NCI-H748 treated with DMSO at 0.1 percent for 48 hours (cell line): ENCODE measurements around the gene CCDC14.
"Not testable (repeated sequence)": the region's sequence is repeated elsewhere in the genome, so short reads cannot be mapped to it uniquely, and the experiment has no call there.

Experiments used
- DNase-seq: peaks from one replicate; lab custom pipeline; 2025; lab: John Stamatoyannopoulos, UW

CCDC14 gene

GRCh38 chr3:123966799-123967198, 5.8 kb upstream of the CCDC14 start:
- DNase-seq = not testable (repeated sequence)

GRCh38 chr3:123964793-123965192, 3.8 kb upstream of the CCDC14 start:
- DNase-seq = not testable (repeated sequence)

GRCh38 chr3:123961508-123961856, 453 bp upstream of the CCDC14 start:
- DNase-seq = no peak

GRCh38 chr3:123953735-123954134, 7.3 kb downstream of the CCDC14 start:
- DNase-seq = no peak

- no peak for DNase-seq
Measured at GRCh38 chr3:123952844-123953520, 8.0 kb downstream of the CCDC14 start.

GRCh38 chr3:123951522-123952447, 9.2 kb downstream of the CCDC14 start:
- DNase-seq = peak; percentile 4

GRCh38 chr3:123949641-123950040, 11.4 kb downstream of the CCDC14 start:
- no peak for DNase-seq

- DNase-seq = no peak
Measured at GRCh38 chr3:123948449-123948848, 12.6 kb downstream of the CCDC14 start.

- no peak for DNase-seq
Measured at GRCh38 chr3:123947482-123947881, 13.5 kb downstream of the CCDC14 start.

- DNase-seq = no peak
Measured at GRCh38 chr3:123941542-123941941, 19.5 kb downstream of the CCDC14 start.

- no peak for DNase-seq
Measured at GRCh38 chr3:123941121-123941520, 19.9 kb downstream of the CCDC14 start.

- DNase-seq = no peak
Measured at GRCh38 chr3:123939706-123940105, 21.3 kb downstream of the CCDC14 start.

GRCh38 chr3:123936400-123936799, 24.6 kb downstream of the CCDC14 start:
- DNase-seq = no peak

- no peak for DNase-seq
Measured at GRCh38 chr3:123935830-123936229, 25.2 kb downstream of the CCDC14 start.

GRCh38 chr3:123934250-123934649, 26.8 kb downstream of the CCDC14 start:
- no peak for DNase-seq

- no peak for DNase-seq
Measured at GRCh38 chr3:123930445-123930844, 30.6 kb downstream of the CCDC14 start.

- no peak for DNase-seq
Measured at GRCh38 chr3:123929325-123929724, 31.7 kb downstream of the CCDC14 start.

- DNase-seq = no peak
Measured at GRCh38 chr3:123926396-123926795, 34.6 kb downstream of the CCDC14 start.

- no peak for DNase-seq
Measured at GRCh38 chr3:123920868-123921267, 40.2 kb downstream of the CCDC14 start.

GRCh38 chr3:123920383-123920782, 40.6 kb downstream of the CCDC14 start:
- DNase-seq = no peak

GRCh38 chr3:123919353-123919752, 41.7 kb downstream of the CCDC14 start:
- no peak for DNase-seq

GRCh38 chr3:123914829-123915228, 46.2 kb downstream of the CCDC14 start:
- no peak for DNase-seq

- DNase-seq = no peak
Measured at GRCh38 chr3:123909785-123910184, 51.2 kb downstream of the CCDC14 start.
